Pons (tissue), 1 donor: ENCODE measurements around the gene PRKD1.

ENCODE experiments used
- DNase-seq: peaks from one replicate; pipeline ENCODE4 v3.0.0-alpha.2; 2016; ENCODE audit warnings: low spot score

Gene PRKD1

GRCh38 chr14:29927376-29928116 is at the start of gene PRKD1:
TSS of gene PRKD1 (minus strand) at chr14:29927847.
- peak; percentile 53 for DNase-seq

- no peak for DNase-seq
Observed at GRCh38 chr14:29971101-29971500, 43.5 kb upstream of the PRKD1 start.

- DNase-seq, result no peak
Observed at GRCh38 chr14:29955087-29955486, 27.4 kb upstream of the PRKD1 start.

GRCh38 chr14:29953501-29953900 is 25.9 kb upstream of the PRKD1 start:
- no peak for DNase-seq

GRCh38 chr14:29944091-29944490 is 16.4 kb upstream of the PRKD1 start:
- DNase-seq, result no peak

GRCh38 chr14:29941401-29941800 is 13.8 kb upstream of the PRKD1 start:
- DNase-seq, result no peak

GRCh38 chr14:29940482-29940881 is 12.8 kb upstream of the PRKD1 start:
- no peak for DNase-seq

GRCh38 chr14:29937116-29937515 is 9.5 kb upstream of the PRKD1 start:
- DNase-seq, result no peak

- DNase-seq, result no peak
Observed at GRCh38 chr14:29930283-29930682, 2.6 kb upstream of the PRKD1 start.

GRCh38 chr14:29928117-29928640 is 532 bp upstream of the PRKD1 start:
- DNase-seq, result peak; percentile 23

- peak; percentile 51 for DNase-seq
Observed at GRCh38 chr14:29926701-29927375, 809 bp downstream of the PRKD1 start.

GRCh38 chr14:29926228-29926627 is 1.4 kb downstream of the PRKD1 start:
- DNase-seq, result no peak

- DNase-seq, result no peak
Observed at GRCh38 chr14:29925736-29926135, 1.9 kb downstream of the PRKD1 start.

- no peak for DNase-seq
Observed at GRCh38 chr14:29925101-29925722, 2.4 kb downstream of the PRKD1 start.

- DNase-seq, result no peak
Observed at GRCh38 chr14:29919845-29920244, 7.8 kb downstream of the PRKD1 start.

GRCh38 chr14:29918981-29919380 is 8.7 kb downstream of the PRKD1 start:
- no peak for DNase-seq

- DNase-seq, result no peak
Observed at GRCh38 chr14:29913566-29913965, 14.1 kb downstream of the PRKD1 start.

GRCh38 chr14:29911810-29912209 is 15.8 kb downstream of the PRKD1 start:
- no peak for DNase-seq

- DNase-seq, result no peak
Observed at GRCh38 chr14:29908652-29909577, 18.7 kb downstream of the PRKD1 start.

GRCh38 chr14:29906256-29906870 is 21.3 kb downstream of the PRKD1 start:
- DNase-seq, result no peak

GRCh38 chr14:29905543-29905942 is 22.1 kb downstream of the PRKD1 start:
- DNase-seq, result no peak
